HG02678 (cell line): ENCODE results near the gene WWC1.
"Not testable (repeated sequence)": the region's sequence is repeated elsewhere in the genome, so short reads cannot be mapped to it uniquely, and the experiment has no call there.

Experiments used
- ATAC-seq: cut with Tn5 transposase; IDR thresholded peaks from one replicate; pipeline ENCODE4 v1.9.1; 2021; ENCODE audit warnings: mild to moderate bottlenecking, moderate library complexity; ENCODE audit not compliant: unreplicated experiment

Gene WWC1

DNA sequence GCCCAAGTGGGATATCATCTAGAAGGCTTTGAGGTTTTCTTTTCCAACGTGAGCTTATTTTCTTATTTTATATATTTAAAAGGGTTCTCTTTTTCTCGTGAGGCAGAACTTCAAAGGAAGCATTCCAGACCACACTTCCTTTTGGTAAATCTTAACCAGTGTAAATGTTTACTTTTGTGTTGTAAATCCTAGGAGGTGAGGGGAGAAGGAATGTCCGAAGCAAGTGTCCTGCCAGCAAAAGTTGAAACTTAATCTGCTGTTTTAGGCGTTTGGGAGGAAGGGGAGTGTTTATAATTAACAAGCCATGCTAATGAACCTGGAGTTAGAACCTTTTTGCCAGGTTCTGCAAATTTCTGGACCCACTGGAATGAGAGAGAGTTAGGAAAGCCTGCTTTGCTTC, 37.9 kb downstream of the WWC1 start:
- ATAC-seq = no peak

DNA sequence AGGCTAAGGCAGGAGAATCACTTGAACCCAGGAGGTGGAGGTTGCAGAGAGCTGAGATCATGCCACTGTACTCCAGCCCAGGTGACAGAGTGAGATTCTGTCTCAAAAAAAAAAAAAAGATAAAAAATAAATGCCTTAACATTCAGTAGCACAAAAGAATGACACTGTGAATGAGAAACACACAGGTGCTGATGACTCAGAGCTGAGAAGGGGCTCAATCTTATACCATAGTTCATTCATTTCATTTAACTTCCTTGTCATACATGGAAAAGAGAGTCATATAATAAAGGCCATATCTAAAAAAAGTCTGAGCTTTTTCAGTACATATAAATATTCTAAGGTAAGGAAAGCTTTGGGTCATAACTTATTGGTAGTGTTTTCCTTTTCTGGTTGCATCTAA, 40.6 kb downstream of the WWC1 start:
- no peak for ATAC-seq

DNA sequence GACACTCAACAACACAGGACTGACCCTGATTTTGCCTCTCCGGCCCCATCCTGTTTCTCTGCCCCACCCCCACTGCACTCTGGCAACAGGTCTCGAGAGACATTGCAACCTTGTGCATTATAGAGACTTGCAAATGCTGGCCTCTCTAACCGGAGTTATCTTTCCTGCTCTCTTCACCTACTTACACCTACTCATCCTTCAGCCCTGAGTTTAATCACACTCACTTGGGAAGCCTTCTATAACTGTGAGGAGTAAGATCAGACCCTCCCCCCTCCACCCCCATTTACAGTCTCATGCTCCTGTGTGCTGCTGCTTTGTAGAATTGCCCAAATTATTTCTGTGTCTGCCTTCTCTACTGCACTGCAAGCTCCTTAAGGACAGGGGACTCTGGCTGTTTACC, 42.8 kb downstream of the WWC1 start:
- no peak for ATAC-seq

DNA sequence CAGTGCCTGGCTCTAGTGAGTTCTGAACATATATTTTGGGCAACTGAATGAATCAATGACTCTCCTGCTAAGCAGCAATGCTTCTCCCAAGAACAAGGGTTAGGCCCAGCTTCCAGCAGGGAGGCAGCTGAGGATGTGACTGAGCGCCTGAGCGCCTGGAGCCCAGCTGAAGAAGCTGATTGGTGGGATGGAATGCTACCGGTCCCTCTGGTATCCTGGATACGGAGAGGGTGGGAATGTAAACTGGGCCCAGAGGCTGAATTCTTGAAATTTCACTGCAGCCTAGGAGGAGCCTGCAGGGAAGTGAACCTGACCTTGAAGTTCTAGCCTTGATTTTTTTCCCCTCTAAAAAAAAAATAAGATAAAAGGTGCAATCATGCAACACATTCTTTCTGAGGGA, 43.2 kb downstream of the WWC1 start:
- ATAC-seq = no peak

DNA sequence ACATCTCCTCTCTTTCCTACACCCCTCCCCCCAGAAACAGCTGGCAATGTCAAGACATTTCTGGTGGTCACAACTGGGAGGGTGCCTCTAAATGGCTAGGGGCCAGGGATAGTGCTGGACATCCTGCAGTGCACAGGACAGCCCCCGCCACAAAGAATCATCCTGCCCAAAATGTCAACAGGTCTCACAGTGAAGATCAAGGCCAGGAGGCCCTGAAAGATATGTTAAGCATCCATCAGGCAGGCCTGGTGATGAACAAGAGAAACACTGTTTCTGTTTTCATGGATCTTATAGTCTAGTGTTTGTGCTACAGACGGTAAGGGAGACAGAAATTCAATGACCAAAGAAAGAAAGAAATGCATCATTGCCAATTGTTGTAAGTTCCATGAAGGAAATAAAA, 45.9 kb downstream of the WWC1 start:
- ATAC-seq = no peak

DNA sequence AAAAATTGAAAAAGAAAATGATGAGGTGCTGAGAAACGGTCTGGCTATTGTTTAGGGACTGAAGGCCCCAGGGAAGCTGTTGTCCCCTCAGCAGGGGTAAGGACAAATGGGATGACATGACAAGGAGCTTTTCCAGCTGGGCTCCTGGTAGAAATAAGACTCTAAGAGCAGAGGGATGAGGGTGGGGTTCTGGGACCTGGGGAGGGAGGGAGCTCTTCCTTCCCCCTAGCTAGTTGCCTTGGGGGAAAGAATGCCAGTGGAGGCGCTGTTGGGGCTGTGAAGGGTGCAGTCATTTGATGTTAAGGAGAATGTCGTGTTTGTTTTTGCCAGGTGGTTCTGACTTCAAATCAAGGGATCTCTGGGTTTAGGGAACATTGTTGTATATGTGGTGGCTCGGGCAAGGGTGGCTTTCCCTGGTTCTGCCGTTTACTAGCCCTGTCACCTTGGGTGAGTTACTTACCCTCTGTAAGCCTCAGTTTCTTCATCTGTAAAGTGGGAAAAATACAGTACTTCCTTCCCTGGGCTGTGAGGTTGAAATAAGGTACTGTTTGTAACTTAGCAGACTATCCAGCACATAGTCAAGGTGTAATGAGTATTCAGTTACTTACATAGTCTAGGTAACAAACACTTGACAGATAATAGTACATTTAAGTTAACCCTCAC, 47.8 kb downstream of the WWC1 start:
- ATAC-seq = no peak

DNA sequence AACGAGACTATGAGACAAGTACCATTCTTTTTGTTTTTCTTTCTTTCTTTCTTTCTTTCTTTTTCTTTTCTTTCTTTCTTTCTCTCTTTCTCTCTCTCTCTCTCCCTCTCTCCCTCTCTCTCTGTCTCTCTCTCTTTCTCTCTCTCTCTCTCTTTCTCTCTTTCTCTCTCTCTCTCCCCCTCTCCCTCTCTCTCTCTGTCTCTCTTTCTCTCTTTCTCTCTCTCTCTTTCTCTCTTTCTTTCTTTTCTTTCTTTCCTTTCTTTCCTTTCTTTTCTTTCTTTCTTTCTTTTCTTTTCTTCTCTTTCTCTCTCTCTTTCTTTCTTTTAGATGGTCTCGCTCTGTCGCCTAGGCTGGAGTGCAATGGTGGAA, 48.3 kb downstream of the WWC1 start:
- ATAC-seq = not testable (repeated sequence)

DNA sequence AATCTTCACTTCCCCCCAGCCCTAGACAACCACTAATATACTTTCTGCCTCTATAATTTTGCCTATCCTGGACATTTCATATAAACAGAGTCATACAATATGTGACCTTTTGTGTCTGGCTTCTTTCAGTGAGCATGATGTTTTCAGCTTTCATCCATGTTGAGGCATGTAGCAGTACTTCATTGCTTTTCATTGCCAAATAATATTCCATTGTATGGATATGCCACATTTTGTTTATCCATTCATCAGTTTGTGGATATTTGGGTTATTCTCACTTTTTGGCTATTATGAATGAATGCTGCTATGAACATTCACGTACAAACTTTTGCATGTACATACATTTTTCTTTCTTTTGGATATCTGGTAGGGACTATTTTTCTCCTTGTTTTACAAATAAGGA, 49.0 kb downstream of the WWC1 start:
- no peak for ATAC-seq

DNA sequence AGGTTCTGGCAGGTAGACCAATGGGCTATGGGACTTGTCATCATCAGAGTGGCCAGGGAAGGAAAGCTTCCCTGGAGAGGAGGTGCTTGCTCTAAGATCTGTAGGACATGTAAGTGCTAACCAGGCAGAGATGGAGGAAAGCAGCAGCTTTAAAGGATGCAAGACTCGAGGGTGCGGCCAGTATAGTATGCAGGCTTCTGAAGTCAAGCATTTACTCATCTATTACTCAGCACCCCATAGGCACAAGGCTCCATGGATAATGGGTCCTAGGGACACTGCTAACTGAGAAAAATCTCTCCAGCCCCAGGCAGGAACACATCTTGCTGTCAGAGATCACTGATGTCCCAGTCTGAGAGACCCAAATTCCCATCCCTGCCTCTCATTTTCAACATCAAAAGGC, 49.7 kb downstream of the WWC1 start:
- ATAC-seq = no peak

DNA sequence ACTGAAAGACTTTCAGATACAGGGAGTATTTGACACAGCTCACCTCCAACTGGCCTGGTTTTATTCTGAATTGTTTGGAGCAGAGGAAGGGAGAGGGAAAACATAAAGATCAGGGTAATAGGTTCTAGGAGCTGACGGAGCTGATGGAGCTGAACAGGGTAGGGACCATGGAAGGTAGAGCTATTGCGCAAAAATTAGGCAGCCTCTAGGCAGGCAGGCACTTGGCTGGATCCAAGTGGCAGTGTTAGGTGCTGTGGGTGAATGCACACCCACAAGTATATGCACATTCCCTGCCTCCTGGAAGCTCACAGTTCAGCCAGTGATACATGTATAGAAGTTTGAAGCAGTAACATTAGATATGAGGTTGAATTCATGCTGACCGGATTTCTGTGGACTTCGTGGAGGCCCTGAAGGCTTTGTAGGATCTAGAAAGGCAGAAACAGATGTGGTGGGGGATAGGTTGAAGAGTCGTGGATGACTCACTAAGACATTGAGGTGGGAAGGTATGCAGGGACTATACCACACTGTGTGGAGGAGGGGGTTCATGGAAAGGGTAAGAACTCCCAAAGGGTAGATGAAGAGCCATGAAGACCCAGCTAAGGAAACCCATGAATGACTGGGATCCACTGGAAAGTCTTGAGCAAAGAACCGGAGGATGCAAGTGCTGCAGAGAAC, 50.8 kb downstream of the WWC1 start:
- no peak for ATAC-seq

DNA sequence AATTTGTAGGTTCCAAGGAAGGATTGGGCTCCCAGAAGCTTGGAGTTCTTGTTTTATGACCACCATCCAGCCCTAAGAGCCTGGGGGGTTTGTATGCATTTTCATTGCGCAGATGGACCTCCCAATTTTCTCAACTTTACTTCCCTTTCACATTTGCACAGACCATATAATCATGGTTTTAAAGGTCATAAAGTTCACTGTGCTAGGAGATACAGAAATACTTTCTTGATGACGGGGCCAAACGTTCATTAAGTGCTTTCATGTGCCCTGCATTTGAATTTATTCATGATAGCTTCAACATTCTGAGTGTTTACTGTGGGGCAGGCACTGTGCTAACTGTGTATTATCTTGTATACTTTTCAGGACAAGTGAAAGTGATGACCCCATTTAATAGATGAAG, 51.5 kb downstream of the WWC1 start:
- no peak for ATAC-seq

DNA sequence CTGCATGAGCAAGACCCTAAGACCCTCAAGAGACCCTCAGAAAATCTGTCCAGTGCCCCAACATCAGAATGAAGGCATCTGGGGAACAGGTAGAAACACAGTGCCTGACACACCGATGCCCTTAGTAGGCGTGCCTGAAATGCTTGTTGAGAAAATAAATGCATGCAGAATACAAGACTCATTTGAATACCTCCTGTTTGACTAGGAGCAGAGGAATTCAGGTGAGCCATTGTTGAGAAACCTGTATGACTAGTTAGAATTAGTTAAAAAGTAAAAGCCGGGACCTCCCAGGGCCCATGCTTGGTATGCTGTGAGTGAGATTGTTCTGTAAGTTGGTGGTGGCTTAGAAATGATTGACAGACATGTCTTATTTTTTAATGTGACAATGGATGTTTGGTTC, 55.0 kb downstream of the WWC1 start:
- ATAC-seq = no peak

DNA sequence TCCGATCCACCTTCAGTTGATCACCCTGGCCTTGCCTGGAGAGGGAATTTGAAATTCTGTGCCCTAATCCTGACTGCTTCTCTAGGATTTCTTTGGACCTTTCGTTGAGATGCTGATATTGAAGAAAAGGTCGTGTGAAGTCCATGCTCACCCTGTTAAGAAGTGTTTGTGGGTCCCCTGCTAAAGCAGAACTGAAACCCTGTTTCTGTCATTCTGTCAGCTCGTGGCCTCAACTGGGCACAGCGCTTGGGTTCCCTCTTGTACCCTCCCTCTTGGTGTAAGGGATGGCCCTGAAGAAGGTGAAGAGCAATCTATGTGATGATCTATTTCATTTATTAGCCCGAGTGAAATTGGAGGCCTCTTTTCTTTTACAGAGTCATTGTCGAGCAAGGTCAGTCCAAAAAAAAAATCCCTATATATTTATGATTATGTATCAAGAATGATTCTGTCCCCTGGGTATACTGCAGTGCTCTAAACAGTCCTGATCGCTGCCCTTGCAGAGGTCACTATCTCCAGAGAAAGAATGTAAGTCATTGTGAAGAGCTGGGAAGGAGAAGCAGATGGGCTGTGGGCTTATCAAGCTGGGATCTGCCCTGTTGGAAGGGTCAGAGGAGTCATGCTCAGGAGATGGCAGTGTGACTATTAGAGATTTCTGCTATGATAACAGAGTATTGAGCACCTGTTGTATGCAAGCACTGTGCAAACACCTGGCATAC, 56.1 kb downstream of the WWC1 start:
- no peak for ATAC-seq

DNA sequence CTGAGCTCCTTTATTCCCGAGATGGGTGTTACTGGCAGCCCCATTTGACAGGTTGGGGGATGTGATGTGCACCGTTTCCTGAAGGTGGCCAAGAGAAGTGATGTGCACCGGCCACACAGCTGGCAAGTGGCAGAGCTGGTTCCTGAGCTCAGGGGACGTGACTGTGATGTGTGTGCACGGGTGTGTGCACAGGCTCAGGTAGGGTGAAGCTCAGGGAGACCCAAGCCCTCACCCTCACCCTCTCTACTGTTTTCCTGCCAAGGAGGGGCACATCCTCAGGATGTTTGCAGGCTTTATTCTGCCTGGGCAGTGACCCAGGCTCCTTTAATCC, 56.6 kb downstream of the WWC1 start:
- no peak for ATAC-seq

DNA sequence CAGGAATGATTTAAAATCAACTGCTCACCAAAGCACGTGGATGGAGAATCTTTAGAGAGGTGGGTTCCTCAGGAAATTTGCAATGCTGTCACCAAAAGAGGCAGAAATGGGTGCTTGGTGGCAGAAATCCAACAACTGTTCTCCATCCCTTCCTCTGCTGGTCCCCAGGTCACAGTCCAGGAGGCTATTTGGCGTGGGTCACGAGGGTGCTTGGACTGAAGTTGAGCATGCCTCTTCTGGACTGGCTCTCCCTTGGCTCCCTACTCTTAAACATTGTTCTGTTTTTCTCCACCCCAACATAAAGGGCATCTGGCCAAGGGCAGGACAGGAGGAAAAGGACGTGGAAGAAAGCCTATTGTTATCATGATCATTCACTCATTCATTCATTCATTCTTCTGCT, 58.9 kb downstream of the WWC1 start:
- no peak for ATAC-seq

DNA sequence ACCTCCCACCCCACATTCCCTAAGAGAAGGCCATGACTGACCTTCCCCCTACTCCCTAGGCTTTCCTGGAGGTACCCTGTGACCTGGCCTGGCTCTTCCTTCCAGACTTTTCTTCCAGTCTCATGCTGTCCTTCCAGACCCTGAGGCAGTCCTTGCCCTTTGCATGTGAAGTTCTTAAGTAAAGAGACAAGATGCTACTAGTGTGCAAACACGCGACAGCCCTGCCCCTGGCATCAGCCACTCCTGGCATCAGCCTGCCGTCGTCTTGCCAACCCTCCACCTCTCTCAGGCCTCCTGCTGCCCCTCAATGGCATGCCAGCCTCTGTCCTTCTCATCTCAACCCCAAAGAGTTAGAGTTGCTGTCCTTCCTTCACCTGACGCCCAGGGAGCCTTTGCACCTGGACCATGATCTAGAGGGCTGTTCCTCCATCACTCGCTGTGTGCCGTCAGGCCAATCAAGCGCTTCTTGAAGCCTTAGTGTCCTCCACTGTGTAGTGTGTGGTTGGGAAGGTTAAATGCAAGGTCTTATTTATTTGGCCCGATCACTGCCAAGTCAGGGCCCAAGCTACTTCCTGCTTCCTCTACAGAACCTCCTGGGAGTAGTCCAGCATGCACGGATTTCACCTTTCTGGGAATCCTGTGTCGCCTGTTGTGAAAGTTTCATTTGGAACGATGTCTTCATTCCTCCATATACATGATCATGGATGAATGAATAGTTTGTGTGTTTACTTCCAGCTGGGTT, 61.9 kb downstream of the WWC1 start:
- ATAC-seq = no peak

DNA sequence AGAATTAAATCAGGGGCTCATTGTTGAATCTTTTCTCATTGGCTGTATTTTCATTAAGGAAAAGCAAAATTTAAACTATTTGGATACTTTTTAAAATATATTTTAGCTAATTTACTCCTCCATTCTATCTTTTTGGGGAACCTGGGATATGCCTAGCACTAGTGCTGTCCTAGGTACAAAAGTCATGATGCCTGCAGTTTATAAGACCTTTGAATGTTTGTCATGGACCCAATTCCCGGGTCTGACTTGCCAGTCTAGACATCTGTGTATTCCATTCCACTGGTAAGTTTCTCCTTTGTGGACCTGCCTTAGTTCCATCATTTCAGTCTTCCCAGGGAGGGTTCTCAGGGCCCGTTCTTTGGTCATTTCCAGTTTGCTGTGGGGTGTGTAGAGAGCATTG, 63.0 kb downstream of the WWC1 start:
- no peak for ATAC-seq

DNA sequence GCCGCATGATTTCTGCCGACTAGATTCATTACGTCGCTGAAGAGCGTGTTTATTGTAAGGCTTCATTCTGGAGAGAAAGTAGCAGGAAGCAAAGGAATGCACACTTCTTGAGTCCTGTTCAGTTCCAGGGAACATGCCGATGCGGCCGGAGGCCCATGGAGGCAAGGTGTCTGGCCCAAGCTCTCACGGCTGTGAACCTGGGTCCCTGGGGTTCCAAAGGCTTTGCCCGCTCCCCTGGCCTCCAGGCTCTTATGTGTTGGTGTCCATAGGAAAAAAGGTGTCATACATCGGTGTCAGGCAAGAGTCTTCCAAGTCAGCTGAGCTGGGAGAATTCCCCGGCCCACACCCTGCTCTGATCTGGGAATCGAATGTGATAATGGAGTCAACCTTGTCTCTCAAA, 64.7 kb downstream of the WWC1 start:
- ATAC-seq = no peak

DNA sequence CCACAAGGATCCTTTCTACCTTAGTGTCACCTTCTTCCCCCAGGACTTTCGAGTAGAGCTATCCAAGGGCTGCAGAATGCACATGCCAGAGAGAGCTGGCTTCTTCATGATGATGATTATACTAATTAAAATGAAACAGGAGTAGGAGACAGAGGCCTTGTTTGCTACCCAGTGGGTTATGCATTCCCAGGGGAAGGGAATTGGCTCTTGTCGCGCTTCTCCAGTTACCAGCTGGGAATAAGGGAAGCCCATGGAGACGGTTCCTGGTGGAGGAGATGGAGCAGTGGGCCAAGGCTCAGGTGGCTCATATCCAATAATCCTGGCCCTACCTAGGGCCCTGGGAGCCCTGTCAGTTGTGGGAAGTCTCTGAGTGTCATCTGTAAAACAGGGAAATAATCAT, 65.1 kb downstream of the WWC1 start:
- ATAC-seq = no peak

DNA sequence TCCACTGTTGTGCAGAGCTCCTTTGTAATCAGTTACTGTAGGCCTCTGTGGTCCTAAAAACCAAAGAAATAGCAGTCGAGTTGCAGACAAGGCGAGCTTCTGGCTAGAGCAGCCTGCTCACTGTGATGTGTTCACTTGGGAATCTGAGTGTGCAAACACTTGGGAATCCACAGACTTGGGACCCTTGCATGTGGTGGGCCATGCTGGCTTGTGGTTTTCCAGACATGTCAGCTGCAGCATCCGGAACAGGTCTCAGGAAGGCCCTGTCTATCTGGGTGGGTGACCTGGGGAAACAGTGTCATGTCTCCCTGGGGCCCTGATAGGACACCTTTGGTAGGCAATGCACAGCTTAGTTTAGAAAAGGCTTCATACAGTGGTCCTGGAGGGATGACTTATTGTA, 66.4 kb downstream of the WWC1 start:
- ATAC-seq = no peak

DNA sequence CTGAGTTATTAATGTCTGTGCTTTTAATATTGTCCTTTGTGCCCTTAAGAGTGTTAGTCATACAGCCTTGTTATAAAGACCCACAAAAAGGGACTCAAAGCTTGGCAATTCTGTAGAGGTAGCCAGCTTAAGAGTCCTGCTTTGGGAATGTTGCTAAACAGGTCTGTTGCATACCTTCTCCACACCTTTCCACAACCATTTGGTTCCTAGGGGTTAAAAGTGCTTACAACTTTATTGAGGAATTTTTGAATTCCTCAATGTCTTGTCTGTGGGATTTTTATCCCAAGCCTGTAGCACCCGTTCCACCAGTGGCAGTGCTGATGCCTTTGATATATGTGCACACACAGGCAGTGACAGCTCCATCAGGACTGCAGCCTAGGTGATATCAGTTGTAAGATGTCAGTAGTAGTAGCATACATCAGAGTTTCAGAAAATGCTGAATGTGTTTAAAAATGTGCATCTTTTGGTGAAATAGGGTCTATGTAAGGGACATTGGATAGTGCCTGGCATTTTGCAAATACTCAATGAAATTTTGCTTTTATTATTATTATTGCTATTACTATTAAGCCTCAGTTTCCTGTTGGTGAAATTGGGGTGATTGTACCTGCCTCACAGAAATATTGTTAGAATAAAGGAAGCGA, 68.5 kb downstream of the WWC1 start:
- no peak for ATAC-seq
